Measurements from ENCODE around the gene WDR93. TPM values are rescaled to one million over a fixed set of nuclear protein-coding genes. Genes with fewer than 3 reads are reported as not detected.
A peak's percentile ranks its signal among the peaks of the same experiment; 100 is the strongest.

The WDR93 gene
- total and polyA plus RNA-seq, 2 donors from 2014 or later, result 1.2 to 2.5 TPM

- Histone ChIP-seq H3K9ac (ENCODE audit: low read length in 3 of 3) (no peak overlapping the region), H3K9me3 (ENCODE audit: control insufficient read depth in 2 of 3, insufficient read depth in 1 of 3, low read length in 3 of 3) (peaks cover 0 to 5% (median 0%) of the 10 kb centered on the region in 3 donors), H3K27ac (ENCODE audit: low read depth in 2 of 2, low read length in 2 of 2) (no peak overlapping the region), H3K36me3 (ENCODE audit: control insufficient read depth in 2 of 3, insufficient read depth in 3 of 3, low read length in 3 of 3) (no peaks in the 10 kb centered on the region), H3K4me1 (ENCODE audit: control insufficient read depth in 2 of 3, insufficient read depth in 2 of 3, low read depth in 1 of 3, low read length in 3 of 3) (no peaks in the 10 kb centered on the region), H3K27me3 (ENCODE audit: control insufficient read depth, insufficient read depth, low read length) (no peaks in the 10 kb centered on the region), H3K4me3 (ENCODE audit: low read length in 3 of 3) (no peak overlapping the region)
- FAIRE-seq, result no peak
- intact Hi-C loops (cut with DNase I), result no loop called here
- TF ChIP-seq CTCF (IDR thresholded peaks at IDR 0.05; ENCODE audit: borderline replicate concordance, extremely low read depth, insufficient read depth), result no peak
- no peak for DNase-seq
These were observed 32.4 kb downstream of the WDR93 start for GRCh38 chr15:89723031-89723430.

- TF ChIP-seq CTCF (IDR thresholded peaks at IDR 0.05; ENCODE audit: borderline replicate concordance, extremely low read depth, insufficient read depth), result no peak
- Histone ChIP-seq H3K36me3 (ENCODE audit: control insufficient read depth in 2 of 3, insufficient read depth in 3 of 3, low read length in 3 of 3) (no peaks in the 10 kb centered on the region), H3K9me3 (ENCODE audit: control insufficient read depth in 2 of 3, insufficient read depth in 1 of 3, low read length in 3 of 3) (peaks cover 0 to 5% (median 0%) of the 10 kb centered on the region in 3 donors), H3K9ac (ENCODE audit: low read length in 3 of 3) (no peak overlapping the region), H3K27me3 (ENCODE audit: control insufficient read depth, insufficient read depth, low read length) (no peaks in the 10 kb centered on the region), H3K27ac (ENCODE audit: low read depth in 2 of 2, low read length in 2 of 2) (no peak overlapping the region), H3K4me3 (ENCODE audit: low read length in 3 of 3) (no peak overlapping the region), H3K4me1 (ENCODE audit: control insufficient read depth in 2 of 3, insufficient read depth in 2 of 3, low read depth in 1 of 3, low read length in 3 of 3) (peaks cover 0 to 3% (median 0%) of the 10 kb centered on the region in 3 donors)
- DNase-seq (no peak), FAIRE-seq (no peak)
- intact Hi-C loops (cut with DNase I), result no loop called here
These were observed 34.0 kb downstream of the WDR93 start for GRCh38 chr15:89724621-89725020.

- Histone ChIP-seq H3K4me3 (ENCODE audit: low read length in 3 of 3) (no peak overlapping the region), H3K36me3 (ENCODE audit: control insufficient read depth in 2 of 3, insufficient read depth in 3 of 3, low read length in 3 of 3) (no peaks in the 10 kb centered on the region), H3K9ac (ENCODE audit: low read length in 3 of 3) (no peak overlapping the region), H3K27ac (ENCODE audit: low read depth in 2 of 2, low read length in 2 of 2) (no peak overlapping the region), H3K9me3 (ENCODE audit: control insufficient read depth in 2 of 3, insufficient read depth in 1 of 3, low read length in 3 of 3) (peaks cover 0 to 5% (median 0%) of the 10 kb centered on the region in 3 donors), H3K27me3 (ENCODE audit: control insufficient read depth, insufficient read depth, low read length) (no peaks in the 10 kb centered on the region), H3K4me1 (ENCODE audit: control insufficient read depth in 2 of 3, insufficient read depth in 2 of 3, low read depth in 1 of 3, low read length in 3 of 3) (peaks cover 0 to 3% (median 0%) of the 10 kb centered on the region in 3 donors)
- intact Hi-C loops (cut with DNase I), result no loop called here
- no peak for TF ChIP-seq CTCF (IDR thresholded peaks at IDR 0.05; ENCODE audit: borderline replicate concordance, extremely low read depth, insufficient read depth)
- no peak for DNase-seq
- FAIRE-seq, result no peak
These were observed 34.5 kb downstream of the WDR93 start for GRCh38 chr15:89725064-89725463.

GRCh38 chr15:89728254-89728653 lies 37.6 kb downstream of the WDR93 start:
- peaks cover 0 to 3% (median 0%) of the 10 kb centered on the region in 3 donors for H3K4me1 ChIP-seq (ENCODE audit: control insufficient read depth in 2 of 3, insufficient read depth in 2 of 3, low read depth in 1 of 3, low read length in 3 of 3)
- FAIRE-seq (no peak), DNase-seq (peak in 2 of 5 donors; percentile 22 to 68)
- H3K9me3 ChIP-seq (ENCODE audit: control insufficient read depth in 2 of 3, insufficient read depth in 1 of 3, low read length in 3 of 3), result peaks cover 0 to 5% (median 0%) of the 10 kb centered on the region in 3 donors
- H3K36me3 ChIP-seq (ENCODE audit: control insufficient read depth in 2 of 3, insufficient read depth in 3 of 3, low read length in 3 of 3), result no peaks in the 10 kb centered on the region
- no peaks in the 10 kb centered on the region for H3K27me3 ChIP-seq (ENCODE audit: control insufficient read depth, insufficient read depth, low read length)
- peak overlapping the region; percentile 23 to 54 for H3K27ac ChIP-seq (ENCODE audit: low read depth in 2 of 2, low read length in 2 of 2)
- TF ChIP-seq CTCF (IDR thresholded peaks at IDR 0.05; ENCODE audit: borderline replicate concordance, extremely low read depth, insufficient read depth), result no peak
- no peak overlapping the region for H3K4me3 ChIP-seq (ENCODE audit: low read length in 3 of 3)
- intact Hi-C loops (cut with DNase I), result no loop called here
- no peak overlapping the region for H3K9ac ChIP-seq (ENCODE audit: low read length in 3 of 3)
